ENCODE results near the gene RBMS1. TPM values are rescaled to one million over a fixed set of nuclear protein-coding genes. Genes with fewer than 3 reads are reported as not detected.

Gene RBMS1
- total and polyA plus RNA-seq, 2 of the 13 experiments (the other 11 are each of a cell fraction or from before 2014, with no cell fraction given) = 55.5 to 110 TPM

- TF ChIP-seq YEATS2 (CRISPR knock-in tag; IDR thresholded peaks at IDR 0.05; ENCODE audit: borderline replicate concordance) (no peak), SMARCC2 (IDR thresholded peaks at IDR 0.05) (no peak), XRCC5 (optimal IDR thresholded peaks at IDR 0.05; ENCODE audit: low read length) (no peak), CBX2 (IDR thresholded peaks at IDR 0.05; ENCODE audit: low read depth, low read length) (0 out of 2 replicates have a peak, but pooled peaks have one; percentile 11), CBX2 (CRISPR knock-in tag; IDR thresholded peaks at IDR 0.05; ENCODE audit: low read depth) (no peak), REPIN1 (CRISPR knock-in tag; IDR thresholded peaks at IDR 0.05; ENCODE audit: borderline replicate concordance, low read depth) (no peak), HMG20B (CRISPR knock-in tag; conservative IDR thresholded peaks at IDR 0.05) (no peak), ZBTB42 (CRISPR knock-in tag; IDR thresholded peaks at IDR 0.05) (no peak), HIVEP1 (CRISPR knock-in tag; IDR thresholded peaks at IDR 0.05) (no peak), NRL (CRISPR knock-in tag; IDR thresholded peaks at IDR 0.05; ENCODE audit: borderline replicate concordance) (no peak), LCORL (IDR thresholded peaks at IDR 0.05) (no peak), LCORL (CRISPR knock-in tag; IDR thresholded peaks at IDR 0.05) (0 out of 2 replicates have a peak, but pooled peaks have one; percentile 35), CC2D1A (CRISPR knock-in tag; IDR thresholded peaks at IDR 0.05) (no peak)
- TF ChIP-seq, protein P1, sequence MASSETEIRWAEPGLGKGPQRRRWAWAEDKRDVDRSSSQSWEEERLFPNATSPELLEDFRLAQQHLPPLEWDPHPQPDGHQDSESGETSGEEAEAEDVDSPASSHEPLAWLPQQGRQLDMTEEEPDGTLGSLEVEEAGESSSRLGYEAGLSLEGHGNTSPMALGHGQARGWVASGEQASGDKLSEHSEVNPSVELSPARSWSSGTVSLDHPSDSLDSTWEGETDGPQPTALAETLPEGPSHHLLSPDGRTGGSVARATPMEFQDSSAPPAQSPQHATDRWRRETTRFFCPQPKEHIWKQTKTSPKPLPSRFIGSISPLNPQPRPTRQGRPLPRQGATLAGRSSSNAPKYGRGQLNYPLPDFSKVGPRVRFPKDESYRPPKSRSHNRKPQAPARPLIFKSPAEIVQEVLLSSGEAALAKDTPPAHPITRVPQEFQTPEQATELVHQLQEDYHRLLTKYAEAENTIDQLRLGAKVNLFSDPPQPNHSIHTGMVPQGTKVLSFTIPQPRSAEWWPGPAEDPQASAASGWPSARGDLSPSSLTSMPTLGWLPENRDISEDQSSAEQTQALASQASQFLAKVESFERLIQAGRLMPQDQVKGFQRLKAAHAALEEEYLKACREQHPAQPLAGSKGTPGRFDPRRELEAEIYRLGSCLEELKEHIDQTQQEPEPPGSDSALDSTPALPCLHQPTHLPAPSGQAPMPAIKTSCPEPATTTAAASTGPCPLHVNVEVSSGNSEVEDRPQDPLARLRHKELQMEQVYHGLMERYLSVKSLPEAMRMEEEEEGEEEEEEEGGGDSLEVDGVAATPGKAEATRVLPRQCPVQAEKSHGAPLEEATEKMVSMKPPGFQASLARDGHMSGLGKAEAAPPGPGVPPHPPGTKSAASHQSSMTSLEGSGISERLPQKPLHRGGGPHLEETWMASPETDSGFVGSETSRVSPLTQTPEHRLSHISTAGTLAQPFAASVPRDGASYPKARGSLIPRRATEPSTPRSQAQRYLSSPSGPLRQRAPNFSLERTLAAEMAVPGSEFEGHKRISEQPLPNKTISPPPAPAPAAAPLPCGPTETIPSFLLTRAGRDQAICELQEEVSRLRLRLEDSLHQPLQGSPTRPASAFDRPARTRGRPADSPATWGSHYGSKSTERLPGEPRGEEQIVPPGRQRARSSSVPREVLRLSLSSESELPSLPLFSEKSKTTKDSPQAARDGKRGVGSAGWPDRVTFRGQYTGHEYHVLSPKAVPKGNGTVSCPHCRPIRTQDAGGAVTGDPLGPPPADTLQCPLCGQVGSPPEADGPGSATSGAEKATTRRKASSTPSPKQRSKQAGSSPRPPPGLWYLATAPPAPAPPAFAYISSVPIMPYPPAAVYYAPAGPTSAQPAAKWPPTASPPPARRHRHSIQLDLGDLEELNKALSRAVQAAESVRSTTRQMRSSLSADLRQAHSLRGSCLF (CRISPR knock-in tag; IDR thresholded peaks at IDR 0.05; ENCODE audit: borderline replicate concordance) = no peak
- TF ChIP-seq, protein P2, sequence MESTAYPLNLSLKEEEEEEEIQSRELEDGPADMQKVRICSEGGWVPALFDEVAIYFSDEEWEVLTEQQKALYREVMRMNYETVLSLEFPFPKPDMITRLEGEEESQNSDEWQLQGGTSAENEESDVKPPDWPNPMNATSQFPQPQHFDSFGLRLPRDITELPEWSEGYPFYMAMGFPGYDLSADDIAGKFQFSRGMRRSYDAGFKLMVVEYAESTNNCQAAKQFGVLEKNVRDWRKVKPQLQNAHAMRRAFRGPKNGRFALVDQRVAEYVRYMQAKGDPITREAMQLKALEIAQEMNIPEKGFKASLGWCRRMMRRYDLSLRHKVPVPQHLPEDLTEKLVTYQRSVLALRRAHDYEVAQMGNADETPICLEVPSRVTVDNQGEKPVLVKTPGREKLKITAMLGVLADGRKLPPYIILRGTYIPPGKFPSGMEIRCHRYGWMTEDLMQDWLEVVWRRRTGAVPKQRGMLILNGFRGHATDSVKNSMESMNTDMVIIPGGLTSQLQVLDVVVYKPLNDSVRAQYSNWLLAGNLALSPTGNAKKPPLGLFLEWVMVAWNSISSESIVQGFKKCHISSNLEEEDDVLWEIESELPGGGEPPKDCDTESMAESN (CRISPR knock-in tag; conservative IDR thresholded peaks at IDR 0.05) = no peak
Measured at GRCh38 chr2:160506371-160507045, 12.9 kb upstream of the RBMS1 start (continued).

Data from HepG2 (cell line).